PFSK-1 (cell line): ENCODE results near the gene FNIP2.

Experiments used
- FOXP2 ChIP-seq: optimal IDR thresholded peaks from 2 replicates; pipeline ENCODE3; 2011; ENCODE audit warnings: borderline replicate concordance, control low read depth, inconsistent platforms; ENCODE audit not compliant: insufficient read depth; ENCODE audit errors: extremely low read length, extremely low read depth
- POLR2AphosphoS5 ChIP-seq: IDR thresholded peaks from 2 replicates; pipeline ENCODE4 v1.6.1; 2012; ENCODE audit warnings: low read depth, mild to moderate bottlenecking, control low read depth, low read length, moderate library complexity
- SIN3A ChIP-seq: IDR thresholded peaks from 2 replicates; pipeline ENCODE4 v1.6.1; 2012; ENCODE audit warnings: mild to moderate bottlenecking, low read length, moderate library complexity, borderline replicate concordance; ENCODE audit not compliant: insufficient read depth
- TAF1 ChIP-seq: IDR thresholded peaks from 2 replicates; pipeline ENCODE4 v1.6.1; 2012; ENCODE audit warnings: low read length, control low read depth, borderline replicate concordance; ENCODE audit not compliant: insufficient read depth
- TF ChIP-seq, protein P1 (sequence below), 2 experiments: IDR thresholded peaks; 2 replicates each; pipeline versions ENCODE4 v1.6.1 to v1.8.0; 2011 to 2012; ENCODE audit warnings: low read depth in 2 of 2, low read length in 2 of 2, control low read depth in 1 of 2, inconsistent platforms in 1 of 2, mild to moderate bottlenecking in 1 of 2, moderate library complexity in 1 of 2; ENCODE audit not compliant: insufficient read depth in 1 of 2

FNIP2 gene

GRCh38 chr4:158771776-158772175 is 3.0 kb downstream of the FNIP2 start:
- no peak for TF ChIP-seq POLR2AphosphoS5
- TF ChIP-seq FOXP2 = no peak
- TF ChIP-seq, protein P1, sequence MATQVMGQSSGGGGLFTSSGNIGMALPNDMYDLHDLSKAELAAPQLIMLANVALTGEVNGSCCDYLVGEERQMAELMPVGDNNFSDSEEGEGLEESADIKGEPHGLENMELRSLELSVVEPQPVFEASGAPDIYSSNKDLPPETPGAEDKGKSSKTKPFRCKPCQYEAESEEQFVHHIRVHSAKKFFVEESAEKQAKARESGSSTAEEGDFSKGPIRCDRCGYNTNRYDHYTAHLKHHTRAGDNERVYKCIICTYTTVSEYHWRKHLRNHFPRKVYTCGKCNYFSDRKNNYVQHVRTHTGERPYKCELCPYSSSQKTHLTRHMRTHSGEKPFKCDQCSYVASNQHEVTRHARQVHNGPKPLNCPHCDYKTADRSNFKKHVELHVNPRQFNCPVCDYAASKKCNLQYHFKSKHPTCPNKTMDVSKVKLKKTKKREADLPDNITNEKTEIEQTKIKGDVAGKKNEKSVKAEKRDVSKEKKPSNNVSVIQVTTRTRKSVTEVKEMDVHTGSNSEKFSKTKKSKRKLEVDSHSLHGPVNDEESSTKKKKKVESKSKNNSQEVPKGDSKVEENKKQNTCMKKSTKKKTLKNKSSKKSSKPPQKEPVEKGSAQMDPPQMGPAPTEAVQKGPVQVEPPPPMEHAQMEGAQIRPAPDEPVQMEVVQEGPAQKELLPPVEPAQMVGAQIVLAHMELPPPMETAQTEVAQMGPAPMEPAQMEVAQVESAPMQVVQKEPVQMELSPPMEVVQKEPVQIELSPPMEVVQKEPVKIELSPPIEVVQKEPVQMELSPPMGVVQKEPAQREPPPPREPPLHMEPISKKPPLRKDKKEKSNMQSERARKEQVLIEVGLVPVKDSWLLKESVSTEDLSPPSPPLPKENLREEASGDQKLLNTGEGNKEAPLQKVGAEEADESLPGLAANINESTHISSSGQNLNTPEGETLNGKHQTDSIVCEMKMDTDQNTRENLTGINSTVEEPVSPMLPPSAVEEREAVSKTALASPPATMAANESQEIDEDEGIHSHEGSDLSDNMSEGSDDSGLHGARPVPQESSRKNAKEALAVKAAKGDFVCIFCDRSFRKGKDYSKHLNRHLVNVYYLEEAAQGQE (IDR thresholded peaks at IDR 0.05; ENCODE audit: insufficient read depth in 1 of 2, low read depth in 2 of 2, low read length in 2 of 2) = no peak
- no peak for TF ChIP-seq SIN3A
- no peak for TF ChIP-seq TAF1

- TF ChIP-seq FOXP2 (no peak), POLR2AphosphoS5 (no peak), TAF1 (no peak), SIN3A (no peak)
- TF ChIP-seq, protein P1 (IDR thresholded peaks at IDR 0.05; ENCODE audit: insufficient read depth in 1 of 2, low read depth in 2 of 2, low read length in 2 of 2) = no peak
Observed at GRCh38 chr4:158775091-158775651, 6.3 kb downstream of the FNIP2 start.

GRCh38 chr4:158776106-158776505 is 7.3 kb downstream of the FNIP2 start:
- no peak for TF ChIP-seq POLR2AphosphoS5
- no peak for TF ChIP-seq FOXP2
- no peak for TF ChIP-seq SIN3A
- TF ChIP-seq, protein P1 (IDR thresholded peaks at IDR 0.05; ENCODE audit: insufficient read depth in 1 of 2, low read depth in 2 of 2, low read length in 2 of 2) = no peak
- no peak for TF ChIP-seq TAF1

DNA sequence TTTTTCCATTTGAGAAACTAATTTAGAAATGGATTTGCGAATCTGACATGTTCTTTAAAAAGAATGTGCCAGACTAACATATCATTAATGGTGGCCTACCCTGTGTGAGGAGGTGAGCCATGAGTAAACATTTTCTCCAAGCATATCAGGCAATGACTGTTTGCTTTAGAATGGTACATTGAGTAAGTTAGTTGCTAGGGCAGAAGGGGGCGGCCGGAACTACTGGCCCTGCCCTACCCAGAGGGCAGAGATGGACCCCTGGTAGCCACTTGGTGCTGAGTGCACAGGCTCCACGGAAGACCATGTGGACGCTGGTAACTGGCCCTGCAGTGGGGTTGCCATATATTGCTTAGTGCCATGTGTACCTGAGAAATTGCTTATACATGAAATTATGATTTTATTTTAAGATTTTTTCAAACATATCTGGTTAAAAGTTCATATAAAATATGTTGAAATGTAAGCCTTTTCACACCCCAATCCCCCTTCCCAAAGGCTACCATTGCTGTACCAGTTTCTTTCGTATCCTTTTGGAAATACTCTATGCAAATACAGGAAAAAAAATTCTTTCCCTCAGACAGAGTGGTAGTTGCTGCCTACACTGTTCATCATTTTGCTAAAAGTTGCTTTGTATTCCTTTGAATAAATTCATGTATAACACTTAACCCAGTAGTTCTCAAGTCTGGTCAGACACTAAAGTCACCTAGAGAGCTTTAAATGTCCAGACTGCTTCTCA is 8.8 kb downstream of the FNIP2 start:
- TF ChIP-seq FOXP2 = no peak
- no peak for TF ChIP-seq TAF1
- TF ChIP-seq, protein P1 (IDR thresholded peaks at IDR 0.05; ENCODE audit: insufficient read depth in 1 of 2, low read depth in 2 of 2, low read length in 2 of 2) = no peak
- TF ChIP-seq POLR2AphosphoS5 = no peak
- TF ChIP-seq SIN3A = no peak
